NCI-H2081 treated with DMSO at 0.1 percent for 48 hours (cell line): ENCODE data around the gene OTUD1.
"Not testable (repeated sequence)": the region's sequence is repeated elsewhere in the genome, so short reads cannot be mapped to it uniquely, and the experiment has no call there.

Source experiments
- DNase-seq: peaks from one replicate; lab custom pipeline; 2025; lab: John Stamatoyannopoulos, UW

The OTUD1 gene

GRCh38 chr10:23438547-23439451 lies at the start of gene OTUD1:
OTUD1 (plus strand) TSS chr10:23439075; CDS start chr10:23439458, 383 bp downstream.
- peak; percentile 25 for DNase-seq

- DNase-seq: not testable (repeated sequence)
These were observed 48.5 kb upstream of the OTUD1 start for GRCh38 chr10:23390408-23390807.

GRCh38 chr10:23390809-23391208 lies 48.1 kb upstream of the OTUD1 start:
- no peak for DNase-seq

- DNase-seq: no peak
These were observed 47.1 kb upstream of the OTUD1 start for GRCh38 chr10:23391821-23392220.

GRCh38 chr10:23395017-23395416 lies 43.9 kb upstream of the OTUD1 start:
- DNase-seq: no peak

GRCh38 chr10:23396695-23397094 lies 42.2 kb upstream of the OTUD1 start:
- no peak for DNase-seq

GRCh38 chr10:23399701-23400144 lies 39.2 kb upstream of the OTUD1 start:
- DNase-seq: no peak

GRCh38 chr10:23402856-23403255 lies 36.0 kb upstream of the OTUD1 start:
- DNase-seq: no peak

- no peak for DNase-seq
These were observed 35.6 kb upstream of the OTUD1 start for GRCh38 chr10:23403278-23403677.

- no peak for DNase-seq
These were observed 35.2 kb upstream of the OTUD1 start for GRCh38 chr10:23403719-23404118.

- DNase-seq: no peak
These were observed 34.4 kb upstream of the OTUD1 start for GRCh38 chr10:23404461-23404980.

- DNase-seq: no peak
These were observed 33.3 kb upstream of the OTUD1 start for GRCh38 chr10:23405540-23405939.

GRCh38 chr10:23406409-23406808 lies 32.5 kb upstream of the OTUD1 start:
- DNase-seq: no peak

- DNase-seq: no peak
These were observed 30.4 kb upstream of the OTUD1 start for GRCh38 chr10:23408330-23408976.

- no peak for DNase-seq
These were observed 26.7 kb upstream of the OTUD1 start for GRCh38 chr10:23412223-23412622.

GRCh38 chr10:23413629-23414089 lies 25.2 kb upstream of the OTUD1 start:
- DNase-seq: no peak

- DNase-seq: no peak
These were observed 24.2 kb upstream of the OTUD1 start for GRCh38 chr10:23414658-23415057.

GRCh38 chr10:23417254-23417653 lies 21.6 kb upstream of the OTUD1 start:
- DNase-seq: no peak

- DNase-seq: no peak
These were observed 20.7 kb upstream of the OTUD1 start for GRCh38 chr10:23418051-23418681.

GRCh38 chr10:23419201-23419600 lies 19.7 kb upstream of the OTUD1 start:
- DNase-seq: no peak

- no peak for DNase-seq
These were observed 19.1 kb upstream of the OTUD1 start for GRCh38 chr10:23419655-23420329.

GRCh38 chr10:23421397-23421796 lies 17.5 kb upstream of the OTUD1 start:
- no peak for DNase-seq
